Endodermal cell (in vitro differentiated cells): ENCODE results near the gene ERCC5. TPM values are rescaled to one million over a fixed set of nuclear protein-coding genes. Genes with fewer than 3 reads are reported as not detected.
A peak's percentile ranks its signal among the peaks of the same experiment; 100 is the strongest.

Experiments used
- DNase-seq: peaks from one replicate; pipeline ENCODE4 v3.0.0-alpha.2; 2017
- H3K27ac ChIP-seq: 2 replicates; pipeline ENCODE4 v1.5.1; 2013; ENCODE audit warnings: mild to moderate bottlenecking, low read depth, low read length, moderate library complexity
- H3K27me3 ChIP-seq: 2 replicates; pipeline ENCODE4 v1.6.1; 2013; ENCODE audit warnings: mild to moderate bottlenecking, low read length, moderate library complexity; ENCODE audit not compliant: insufficient read depth, control insufficient read depth, poor library complexity, severe bottlenecking
- H3K36me3 ChIP-seq: 2 replicates; pipeline ENCODE4 v1.7.0; 2013; ENCODE audit warnings: mild to moderate bottlenecking, low read length, moderate library complexity; ENCODE audit not compliant: control insufficient read depth, insufficient read depth
- H3K4me1 ChIP-seq: one replicate; pipeline ENCODE4 v1.7.0; 2013; ENCODE audit warnings: low read length; ENCODE audit not compliant: control insufficient read depth, insufficient read depth
- H3K4me3 ChIP-seq: 2 replicates; pipeline ENCODE4 v1.5.1; 2013; ENCODE audit warnings: mild to moderate bottlenecking, low read length, moderate library complexity
- H3K9ac ChIP-seq: 2 replicates; pipeline ENCODE4 v1.6.1; 2013; ENCODE audit warnings: mild to moderate bottlenecking, low read length, moderate library complexity; ENCODE audit not compliant: poor library complexity, severe bottlenecking; ENCODE audit errors: extremely low read depth
- H3K9me3 ChIP-seq: 2 replicates; pipeline ENCODE4 v1.6.1; 2013; ENCODE audit warnings: mild to moderate bottlenecking, low read length, moderate library complexity; ENCODE audit not compliant: control insufficient read depth
- H3K27ac Mint-ChIP-seq: 2 replicates; pipeline ENCODE4 v1.8.0; 2020; ENCODE audit warnings: mixed read lengths
- H3K27me3 Mint-ChIP-seq: 2 replicates; pipeline ENCODE4 v1.8.0; 2021; ENCODE audit warnings: mild to moderate bottlenecking, mixed read lengths; ENCODE audit not compliant: insufficient read depth
- H3K36me3 Mint-ChIP-seq: 2 replicates; pipeline ENCODE4 v1.8.0; 2020; ENCODE audit warnings: low read depth, mixed read lengths
- H3K4me1 Mint-ChIP-seq: 2 replicates; pipeline ENCODE4 v1.8.0; 2020; ENCODE audit warnings: mixed read lengths
- H3K4me3 Mint-ChIP-seq: 2 replicates; pipeline ENCODE4 v1.8.0; 2020; ENCODE audit warnings: mild to moderate bottlenecking, moderate library complexity, mixed read lengths
- H3K9me3 Mint-ChIP-seq: 2 replicates; pipeline ENCODE4 v1.8.0; 2020; ENCODE audit warnings: mild to moderate bottlenecking, mixed read lengths
- CTCF ChIP-seq: fragments of 200-600 bp; sonication (generic); conservative IDR thresholded peaks from 2 replicates; pipeline ENCODE4 v1.5.0; 2021; ENCODE audit warnings: antibody characterized with exemption, mild to moderate bottlenecking
- WGBS, 2 experiments: methylation state at CpG; one replicate each; pipeline versions ENCODE4 v1.1.5 to v1.1.7; 2013; ENCODE audit warnings: missing lambda C conversion rate in 2 of 2, mixed read lengths in 1 of 2; ENCODE audit not compliant: insufficient coverage in 1 of 2, insufficient read length in 1 of 2; 5-methylcytosine and 5-hydroxymethylcytosine counted together
- total RNA-seq, 2 donors: library from RNA; stranded (reverse); fragmentation: NEBNext Ultra II Directional in 1 of 2; extraction: Animal tissue kit (Norgen Biotek cat#: 25700) in 1 of 2; gene quantifications; 2 replicates in 1 of 2; 3 replicates in 1 of 2; pipeline ENCODE4 v1.2.1, GENCODE V29; 2021

Gene ERCC5
- total RNA-seq, 2 donors from 2014 or later, result 22.4 to 26.7 TPM

- no peak overlapping the region for H3K27ac Mint-ChIP-seq
Measured at GRCh38 chr13:102799426-102800144, 46.2 kb upstream of the ERCC5 start.

GRCh38 chr13:102800145-102801041, 45.4 kb upstream of the ERCC5 start:
- Mint-ChIP-seq H3K4me3 (peak overlapping the region; percentile 77), H3K4me1 (peaks cover 4% of the 10 kb centered on the region), H3K9me3 (no peaks in the 10 kb centered on the region), H3K27me3 (peaks cover 3% of the 10 kb centered on the region), H3K36me3 (no peaks in the 10 kb centered on the region), H3K27ac (no peak overlapping the region)
- Histone ChIP-seq H3K9ac (peak overlapping the region; percentile 68), H3K27ac (no peak overlapping the region), H3K4me3 (peak overlapping the region; percentile 95), H3K9me3 (no peaks in the 10 kb centered on the region), H3K36me3 (no peaks in the 10 kb centered on the region), H3K4me1 (no peaks in the 10 kb centered on the region), H3K27me3 (no peaks in the 10 kb centered on the region)
- TF ChIP-seq CTCF, result peak; percentile 95
- DNase-seq, result peak; percentile 95
- WGBS, 2 experiments, result 6 to 20% methylated on average over 14 to 81 of the region's 81 CpGs

More at GRCh38 chr13:102799426-102800144, 46.2 kb upstream of the ERCC5 start:
- no peaks in the 10 kb centered on the region for H3K9me3 Mint-ChIP-seq
- Histone ChIP-seq H3K27ac (no peak overlapping the region), H3K9ac (no peak overlapping the region), H3K4me1 (no peaks in the 10 kb centered on the region), H3K36me3 (no peaks in the 10 kb centered on the region), H3K9me3 (no peaks in the 10 kb centered on the region), H3K27me3 (no peaks in the 10 kb centered on the region), H3K4me3 (peak overlapping the region; percentile 95)
- peak overlapping the region; percentile 77 for H3K4me3 Mint-ChIP-seq
- 0 to 8% methylated on average over 14 to 69 of the region's 69 CpGs for WGBS, 2 experiments
- H3K36me3 Mint-ChIP-seq, result no peaks in the 10 kb centered on the region
- no peak for TF ChIP-seq CTCF
- H3K27me3 Mint-ChIP-seq, result peaks cover 3% of the 10 kb centered on the region
- DNase-seq, result peak; percentile 73
- peaks cover 4% of the 10 kb centered on the region for H3K4me1 Mint-ChIP-seq

- peaks cover 4% of the 10 kb centered on the region for H3K36me3 ChIP-seq
Measured at GRCh38 chr13:102805680-102806079, 40.2 kb upstream of the ERCC5 start.

More at GRCh38 chr13:102805680-102806079, 40.2 kb upstream of the ERCC5 start:
- Mint-ChIP-seq H3K27me3 (no peaks in the 10 kb centered on the region), H3K36me3 (peaks cover 6% of the 10 kb centered on the region), H3K4me3 (no peak overlapping the region), H3K27ac (no peak overlapping the region), H3K4me1 (peaks cover 3% of the 10 kb centered on the region), H3K9me3 (no peaks in the 10 kb centered on the region)
- WGBS, 2 experiments, result 80 to 96% methylated on average over 1 to 3 of the region's 3 CpGs
- Histone ChIP-seq H3K9me3 (peaks cover 5% of the 10 kb centered on the region), H3K4me1 (no peaks in the 10 kb centered on the region), H3K27me3 (no peaks in the 10 kb centered on the region), H3K9ac (no peak overlapping the region), H3K4me3 (no peak overlapping the region), H3K27ac (no peak overlapping the region)
- TF ChIP-seq CTCF, result no peak
- DNase-seq, result no peak
